ENCODE data around the gene MMP15. TPM values are rescaled to one million over a fixed set of nuclear protein-coding genes. Genes with fewer than 3 reads are reported as not detected.

The MMP15 gene
- total and polyA plus RNA-seq, 7 donors: 2.3 to 54.0 (median 10.5) TPM

- no peak for DNase-seq
- H3K27ac ChIP-seq: no peak overlapping the region
- no peak overlapping the region for H3K4me3 ChIP-seq
- intact Hi-C loops (cut with DNase I): loop anchor here (2.0 to 10.0 kb wide), 3 partner anchors 101 to 467 kb away; partner anchors contain the start of gene GINS3
- TF ChIP-seq EP300 (IDR thresholded peaks at IDR 0.05) (no peak), CTCF (IDR thresholded peaks at IDR 0.05) (no peak), POLR2A (IDR thresholded peaks at IDR 0.05) (no peak), POLR2AphosphoS5 (IDR thresholded peaks at IDR 0.05) (no peak)
- H3K27me3 ChIP-seq: no peaks in the 10 kb centered on the region
- H3K9me3 ChIP-seq: no peaks in the 10 kb centered on the region
- H3K4me1 ChIP-seq: peaks cover 0 to 56% (median 37%) of the 10 kb centered on the region in 4 donors
- 85% methylated on average over 8 of the region's 8 CpGs for WGBS, 2 donors
- H3K36me3 ChIP-seq: peaks cover 0 to 29% (median 6%) of the 10 kb centered on the region in 4 donors
Observed at GRCh38 chr16:58019866-58020538, 5.6 kb upstream of the MMP15 start.

GRCh38 chr16:58020628-58021521 is 4.7 kb upstream of the MMP15 start:
- Histone ChIP-seq H3K36me3 (peaks cover 0 to 29% (median 6%) of the 10 kb centered on the region in 4 donors), H3K27me3 (no peaks in the 10 kb centered on the region), H3K4me3 (no peak overlapping the region), H3K27ac (no peak overlapping the region), H3K4me1 (peaks cover 0 to 61% (median 43%) of the 10 kb centered on the region in 4 donors), H3K9me3 (no peaks in the 10 kb centered on the region)
- no peak for DNase-seq
- TF ChIP-seq POLR2A (IDR thresholded peaks at IDR 0.05) (no peak), CTCF (IDR thresholded peaks at IDR 0.05) (peak; percentile 72 to 88 (median 80))
- WGBS, 2 donors: 61 to 65% methylated on average over 8 of the region's 8 CpGs
- intact Hi-C loops (cut with DNase I): loop anchor here (1.0 to 10.0 kb wide), 4 partner anchors 100 to 466 kb away; partner anchors contain the start of genes CSNK2A2 and GINS3

- intact Hi-C loops (cut with DNase I): loop anchor here (1.0 to 10.0 kb wide), 5 partner anchors 17 to 465 kb away; partner anchors contain the start of genes CSNK2A2 and GINS3
- Histone ChIP-seq H3K27ac (peak overlapping the region; percentile 70 to 85 (median 76)), H3K27me3 (no peaks in the 10 kb centered on the region), H3K36me3 (peaks cover 0 to 29% (median 6%) of the 10 kb centered on the region in 4 donors), H3K4me1 (peaks cover 1 to 66% (median 52%) of the 10 kb centered on the region in 4 donors), H3K9me3 (no peaks in the 10 kb centered on the region), H3K4me3 (no peak overlapping the region)
- TF ChIP-seq CTCF (IDR thresholded peaks at IDR 0.05) (no peak), POLR2A (IDR thresholded peaks at IDR 0.05) (no peak), POLR2AphosphoS5 (IDR thresholded peaks at IDR 0.05) (no peak), EP300 (IDR thresholded peaks at IDR 0.05) (no peak)
- 66 to 86% methylated on average over 8 of the region's 8 CpGs for WGBS, 2 donors
- no peak for DNase-seq
Observed at GRCh38 chr16:58021661-58022551, 3.6 kb upstream of the MMP15 start.
